HEK293T (cell line): Measurements from ENCODE around the gene KCNMB4.

Experiments
- CTCF ChIA-PET: fragments of 350-600 bp; formaldehyde crosslinking; extraction: SDS; loops from one replicate; lab custom pipeline; 2021; ENCODE audit warnings: antibody characterized with exemption, inconsistent platforms; lab: Yijun Ruan, JAX
- POLR2A ChIA-PET: fragments of 350-600 bp; formaldehyde crosslinking; extraction: SDS; loops from one replicate; lab custom pipeline; 2020; ENCODE audit warnings: antibody characterized with exemption, inconsistent platforms; lab: Yijun Ruan, JAX
- DNase-seq: peaks from one replicate; pipeline ENCODE4 v3.0.0; 2012; ENCODE audit warnings: mixed read lengths; ENCODE audit errors: extremely low spot score
- ARNT ChIP-seq: fragments of 450-650 bp; IDR thresholded peaks from 2 replicates; pipeline ENCODE4 v1.6.1; 2017; ENCODE audit warnings: mild to moderate bottlenecking
- BHLHE40 ChIP-seq: fragments of 450-650 bp; IDR thresholded peaks from 2 replicates; pipeline ENCODE4 v1.6.1; 2016; ENCODE audit warnings: mild to moderate bottlenecking, moderate library complexity, borderline replicate concordance
- CTBP1 ChIP-seq: fragments of 450-650 bp; IDR thresholded peaks from 2 replicates; pipeline ENCODE4 v1.6.1; 2016; ENCODE audit warnings: borderline replicate concordance
- ELF4 ChIP-seq: fragments of 450-650 bp; IDR thresholded peaks from 2 replicates; pipeline ENCODE4 v1.6.1; 2017; ENCODE audit warnings: antibody characterized with exemption
- FOXA1 ChIP-seq: fragments of 450-650 bp; IDR thresholded peaks from 2 replicates; pipeline ENCODE4 v1.6.1; 2016; ENCODE audit warnings: mild to moderate bottlenecking
- FOXK2 ChIP-seq: fragments of 450-650 bp; IDR thresholded peaks from 2 replicates; pipeline ENCODE4 v1.6.1; 2016; ENCODE audit warnings: mild to moderate bottlenecking
- FOXM1 ChIP-seq: fragments of 450-650 bp; IDR thresholded peaks from 2 replicates; pipeline ENCODE4 v1.6.1; 2017; ENCODE audit warnings: mild to moderate bottlenecking, borderline replicate concordance
- HDGF ChIP-seq: fragments of 450-650 bp; IDR thresholded peaks from 2 replicates; pipeline ENCODE4 v1.6.1; 2017; ENCODE audit warnings: antibody characterized with exemption, borderline replicate concordance
- L3MBTL2 ChIP-seq: fragments of 450-650 bp; conservative IDR thresholded peaks from 2 replicates; pipeline ENCODE4 v1.6.1; 2016; ENCODE audit warnings: mild to moderate bottlenecking
- LEF1 ChIP-seq: fragments of 450-650 bp; IDR thresholded peaks from 2 replicates; pipeline ENCODE4 v1.6.1; 2017; ENCODE audit warnings: mild to moderate bottlenecking, borderline replicate concordance
- NFRKB ChIP-seq: fragments of 450-650 bp; IDR thresholded peaks from 2 replicates; pipeline ENCODE4 v1.6.1; 2016; ENCODE audit warnings: mild to moderate bottlenecking, moderate library complexity
- SP1 ChIP-seq: fragments of 450-650 bp; IDR thresholded peaks from 2 replicates; pipeline ENCODE4 v1.6.1; 2017
- SUZ12 ChIP-seq: fragments of 450-650 bp; IDR thresholded peaks from 2 replicates; pipeline ENCODE4 v1.6.1; 2016; ENCODE audit warnings: mild to moderate bottlenecking
- TARDBP ChIP-seq: fragments of 450-650 bp; IDR thresholded peaks from 2 replicates; pipeline ENCODE4 v1.6.1; 2016
- ZNF384 ChIP-seq: fragments of 450-650 bp; IDR thresholded peaks from 2 replicates; pipeline ENCODE4 v1.6.1; 2016
- TF ChIP-seq, protein P1 (sequence below): fragments of 450-650 bp; IDR thresholded peaks from 2 replicates; pipeline ENCODE4 v1.6.1; 2016

The KCNMB4 gene

DNA sequence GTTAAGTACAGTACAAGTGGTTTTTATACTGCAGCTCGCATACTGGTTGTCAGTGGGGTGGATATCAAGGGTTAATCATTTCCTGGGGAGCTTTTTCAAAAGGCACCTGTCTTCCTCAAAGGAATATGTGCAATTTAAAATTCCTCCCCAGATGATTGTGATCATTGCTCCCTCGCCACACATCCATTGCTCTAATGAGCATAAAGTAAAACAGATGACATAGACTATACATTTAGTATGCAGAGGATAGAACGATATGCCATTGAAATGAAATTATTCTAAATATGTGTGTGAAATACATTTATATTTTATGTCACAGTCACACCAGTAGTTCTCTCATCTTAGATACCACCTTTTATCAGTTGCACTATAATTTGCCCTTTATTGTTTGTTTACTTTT lies 36.4 kb upstream of the KCNMB4 start:
- DNase-seq = no peak
- ChIA-PET POLR2A (no interaction called here), CTCF (interaction anchor here (0.6 kb wide), 1 partner anchor 26 kb away, joined by 3 read pairs; no protein-coding TSS in a partner anchor)
- TF ChIP-seq FOXM1 (no peak), FOXK2 (no peak), L3MBTL2 (no peak), SUZ12 (no peak), HDGF (no peak), BHLHE40 (no peak), TARDBP (no peak), LEF1 (no peak), ZNF384 (no peak), ARNT (no peak), FOXA1 (no peak), NFRKB (no peak), ELF4 (no peak), CTBP1 (no peak), SP1 (no peak)
- TF ChIP-seq, protein P1, sequence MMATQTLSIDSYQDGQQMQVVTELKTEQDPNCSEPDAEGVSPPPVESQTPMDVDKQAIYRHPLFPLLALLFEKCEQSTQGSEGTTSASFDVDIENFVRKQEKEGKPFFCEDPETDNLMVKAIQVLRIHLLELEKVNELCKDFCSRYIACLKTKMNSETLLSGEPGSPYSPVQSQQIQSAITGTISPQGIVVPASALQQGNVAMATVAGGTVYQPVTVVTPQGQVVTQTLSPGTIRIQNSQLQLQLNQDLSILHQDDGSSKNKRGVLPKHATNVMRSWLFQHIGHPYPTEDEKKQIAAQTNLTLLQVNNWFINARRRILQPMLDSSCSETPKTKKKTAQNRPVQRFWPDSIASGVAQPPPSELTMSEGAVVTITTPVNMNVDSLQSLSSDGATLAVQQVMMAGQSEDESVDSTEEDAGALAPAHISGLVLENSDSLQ = no peak

DNA sequence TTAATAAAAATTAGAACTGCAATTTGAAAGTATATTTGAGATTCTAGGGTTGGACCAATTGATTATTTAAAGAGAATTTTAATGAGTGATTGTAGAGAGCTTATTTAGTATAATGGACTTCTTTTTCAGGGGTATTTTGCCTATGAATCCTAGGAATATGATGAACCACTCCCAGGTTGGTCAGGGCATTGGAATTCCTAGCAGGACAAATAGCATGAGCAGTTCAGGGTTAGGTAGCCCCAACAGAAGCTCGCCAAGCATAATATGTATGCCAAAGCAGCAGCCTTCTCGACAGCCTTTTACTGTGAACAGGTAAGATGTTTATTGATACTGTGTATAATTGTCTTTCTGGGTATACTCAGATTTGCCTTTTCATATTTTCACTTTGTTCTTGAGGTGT lies 35.9 kb upstream of the KCNMB4 start:
- no peak for TF ChIP-seq BHLHE40
- TF ChIP-seq NFRKB = no peak
- TF ChIP-seq HDGF = no peak
- TF ChIP-seq SP1 = no peak
- no peak for TF ChIP-seq FOXA1
- no peak for TF ChIP-seq L3MBTL2
- TF ChIP-seq, protein P1 = no peak
- no peak for TF ChIP-seq ARNT
- TF ChIP-seq SUZ12 = no peak
- no peak for TF ChIP-seq ELF4
- no peak for TF ChIP-seq FOXM1
- no peak for TF ChIP-seq ZNF384
- TF ChIP-seq LEF1 = no peak
- TF ChIP-seq FOXK2 = no peak
- TF ChIP-seq CTBP1 = no peak
- no peak for TF ChIP-seq TARDBP
- POLR2A ChIA-PET = no interaction called here
- DNase-seq = no peak
- CTCF ChIA-PET = interaction anchor here (0.6 kb wide), 1 partner anchor 26 kb away, joined by 3 read pairs; no protein-coding TSS in a partner anchor

DNA sequence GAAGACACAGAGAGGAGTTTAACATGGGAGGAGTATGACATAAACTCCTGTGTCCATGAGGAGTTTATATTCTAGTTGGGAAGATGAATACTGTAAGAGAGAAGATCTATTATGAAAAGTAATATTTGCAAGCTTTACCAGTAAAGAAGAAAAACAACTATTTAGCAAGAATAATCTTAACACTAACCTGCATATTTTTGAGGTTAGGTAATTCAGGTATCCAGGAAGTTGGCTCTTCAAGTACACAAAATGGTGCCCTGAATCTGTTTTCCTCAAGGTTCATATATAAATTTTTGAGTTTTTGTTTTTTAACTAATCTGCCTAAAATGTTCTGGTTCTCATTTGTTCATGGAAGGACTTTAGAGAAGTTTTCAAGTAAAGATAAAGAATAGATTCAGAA lies 33.9 kb upstream of the KCNMB4 start:
- DNase-seq = no peak
- POLR2A ChIA-PET = no interaction called here
- TF ChIP-seq, protein P1 = no peak
- no peak for TF ChIP-seq TARDBP
- TF ChIP-seq SP1 = no peak
- no peak for TF ChIP-seq L3MBTL2
- no peak for TF ChIP-seq NFRKB
- no peak for TF ChIP-seq HDGF
- TF ChIP-seq FOXM1 = no peak
- no peak for TF ChIP-seq BHLHE40
- no peak for TF ChIP-seq FOXA1
- no peak for TF ChIP-seq LEF1
- TF ChIP-seq ZNF384 = no peak
- no peak for TF ChIP-seq CTBP1
- no peak for TF ChIP-seq ELF4
- no peak for TF ChIP-seq SUZ12
- TF ChIP-seq ARNT = no peak

DNA sequence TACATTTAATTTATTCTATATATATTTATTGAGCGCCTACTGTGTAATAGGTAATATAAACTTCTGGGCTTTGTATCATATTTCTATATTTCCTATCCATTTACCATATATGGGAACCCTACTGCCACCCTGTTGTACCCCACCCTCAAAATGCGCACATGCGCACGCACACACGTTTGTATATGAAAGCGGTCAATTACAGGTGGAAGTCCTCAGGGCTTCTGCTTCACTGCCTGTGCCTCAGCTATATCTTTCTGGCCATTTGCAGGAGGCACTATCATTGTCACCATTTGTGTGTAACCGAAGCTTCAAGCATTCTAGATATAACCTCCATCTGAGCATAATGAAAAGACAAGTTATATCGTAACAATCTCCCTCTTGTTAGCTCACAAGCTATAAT lies 31.3 kb upstream of the KCNMB4 start:
- ChIA-PET POLR2A (no interaction called here), CTCF (no interaction called here)
- TF ChIP-seq HDGF = no peak
- no peak for DNase-seq

More for the DNA sequence above, 33.9 kb upstream of the KCNMB4 start:
- CTCF ChIA-PET = no interaction called here

DNA sequence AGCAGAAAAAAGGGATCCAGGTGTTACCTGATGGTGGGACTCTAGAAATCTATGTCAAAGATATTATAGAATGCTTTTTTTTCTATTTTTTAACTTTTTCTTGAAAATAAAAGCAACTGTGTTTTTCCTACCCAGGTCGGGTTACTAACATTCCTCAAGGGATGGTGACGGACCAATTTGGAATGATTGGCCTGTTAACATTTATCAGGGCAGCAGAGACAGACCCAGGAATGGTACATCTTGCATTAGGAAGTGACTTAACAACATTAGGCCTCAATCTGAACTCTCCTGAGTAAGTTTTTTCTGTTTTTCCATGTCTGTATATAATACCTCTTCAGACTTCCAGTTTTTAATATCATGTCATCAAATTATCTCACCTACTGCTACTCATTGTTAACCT lies 27.6 kb upstream of the KCNMB4 start:
- TF ChIP-seq ARNT = no peak
- TF ChIP-seq FOXA1 = no peak
- TF ChIP-seq HDGF = no peak
- no peak for TF ChIP-seq SP1
- TF ChIP-seq FOXK2 = no peak
- TF ChIP-seq ELF4 = no peak
- no peak for TF ChIP-seq FOXM1
- no peak for TF ChIP-seq LEF1
- no peak for TF ChIP-seq TARDBP
- no peak for TF ChIP-seq L3MBTL2
- TF ChIP-seq NFRKB = no peak
- TF ChIP-seq BHLHE40 = no peak
- no peak for TF ChIP-seq ZNF384
- TF ChIP-seq SUZ12 = no peak
- TF ChIP-seq, protein P1 = no peak
- TF ChIP-seq CTBP1 = no peak
- POLR2A ChIA-PET = no interaction called here
- CTCF ChIA-PET = no interaction called here
- DNase-seq = no peak

DNA sequence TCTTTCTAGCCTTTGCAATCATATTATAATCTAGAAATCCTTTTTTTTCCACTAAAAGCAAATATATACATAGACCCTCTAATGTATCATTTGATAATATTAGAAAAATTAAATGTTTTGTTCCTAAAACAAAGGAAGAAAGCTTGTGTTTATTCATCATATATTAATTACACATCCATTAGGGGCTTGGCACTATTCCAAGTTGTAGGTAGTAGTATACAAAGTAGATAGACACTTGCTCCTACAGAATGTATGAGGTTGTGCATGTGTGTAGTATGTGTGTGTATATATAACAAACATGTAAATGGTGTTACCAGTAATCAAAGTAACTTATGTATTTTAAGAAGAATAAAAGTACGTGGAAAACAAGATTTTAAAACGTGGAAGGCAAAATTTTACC lies 15.0 kb upstream of the KCNMB4 start:
- ChIA-PET CTCF (no interaction called here), POLR2A (no interaction called here)

More for the DNA sequence above, 15.0 kb upstream of the KCNMB4 start:
- no peak for TF ChIP-seq CTBP1
- TF ChIP-seq ZNF384 = no peak
- TF ChIP-seq HDGF = no peak
- DNase-seq = no peak
